Common myeloid progenitor, CD34-positive (primary cell): ENCODE data around the gene ACCSL.

Experiments used
- CTCF ChIA-PET: fragments of 350-600 bp; sonication (Branson Sonifier 250); formaldehyde crosslinking; loops from one replicate; lab custom pipeline; 2021; ENCODE audit warnings: antibody characterized with exemption; lab: Charles Lee
- POLR2A ChIA-PET: fragments of 350-600 bp; sonication (Branson Sonifier 250); formaldehyde crosslinking; loops from one replicate; lab custom pipeline; 2021; ENCODE audit warnings: antibody characterized with exemption; lab: Charles Lee
- DNase-seq, 3 donors: peaks; one replicate each; pipeline versions ENCODE4 v3.0.0 to v3.0.0-alpha.2; 2013
- H3K27ac ChIP-seq, 2 experiments: 1 replicate in 1 of 2; 2 replicates in 1 of 2; pipeline ENCODE4 v1.7.0; 2013; ENCODE audit warnings: inconsistent platforms in 2 of 2, low read length in 2 of 2, mild to moderate bottlenecking in 2 of 2, low read depth in 1 of 2, moderate library complexity in 1 of 2; ENCODE audit not compliant: severe bottlenecking in 2 of 2, insufficient read depth in 1 of 2, poor library complexity in 1 of 2
- H3K27me3 ChIP-seq, 5 experiments: replicated peaks in 2 of 5; 1 replicate in 3 of 5; 2 replicates in 2 of 5; pipeline versions ENCODE4 v1.6.1 to v1.7.0; 2013; ENCODE audit warnings: low read length in 4 of 5, mild to moderate bottlenecking in 2 of 5, moderate library complexity in 2 of 5, inconsistent platforms in 1 of 5; ENCODE audit not compliant: insufficient read depth in 5 of 5, control insufficient read depth in 4 of 5
- H3K36me3 ChIP-seq, 4 experiments: 1 replicate in 2 of 4; 2 replicates in 2 of 4; pipeline versions ENCODE4 v1.6.1 to v1.7.0; 2013; ENCODE audit warnings: low read length in 3 of 4, control low read depth in 1 of 4, mild to moderate bottlenecking in 1 of 4; ENCODE audit not compliant: control insufficient read depth in 4 of 4, insufficient read depth in 4 of 4
- H3K4me1 ChIP-seq, 4 experiments: 1 replicate in 3 of 4; 2 replicates in 1 of 4; pipeline versions ENCODE4 v1.6.1 to v1.7.1; 2013; ENCODE audit warnings: low read length in 3 of 4, mild to moderate bottlenecking in 3 of 4, control low read depth in 1 of 4, inconsistent platforms in 1 of 4, moderate library complexity in 1 of 4; ENCODE audit not compliant: control insufficient read depth in 4 of 4, insufficient read depth in 4 of 4; ENCODE audit errors: control extremely low read depth in 1 of 4
- H3K4me3 ChIP-seq, 7 experiments: 1 replicate in 4 of 7; 2 replicates in 3 of 7; pipeline versions ENCODE4 v1.5.1 to v1.7.0; 2013; ENCODE audit warnings: mild to moderate bottlenecking in 7 of 7, low read length in 6 of 7, moderate library complexity in 6 of 7, inconsistent platforms in 2 of 7, low read depth in 2 of 7, control low read depth in 1 of 7; ENCODE audit not compliant: insufficient read depth in 4 of 7, control insufficient read depth in 1 of 7; ENCODE audit errors: extremely low read depth in 1 of 7
- H3K9me3 ChIP-seq, 5 experiments: 1 replicate in 4 of 5; 2 replicates in 1 of 5; pipeline versions ENCODE4 v1.6.1 to v1.7.1; 2013; ENCODE audit warnings: low read length in 4 of 5, mild to moderate bottlenecking in 2 of 5, inconsistent platforms in 1 of 5, low read depth in 1 of 5, moderate library complexity in 1 of 5; ENCODE audit not compliant: control insufficient read depth in 4 of 5, insufficient read depth in 2 of 5; ENCODE audit errors: control extremely low read depth in 1 of 5
- WGBS: methylation state at CpG from one replicate; pipeline ENCODE4 v1.1.5; 2013; ENCODE audit not compliant: insufficient coverage; 5-methylcytosine and 5-hydroxymethylcytosine counted together

Gene ACCSL

DNA sequence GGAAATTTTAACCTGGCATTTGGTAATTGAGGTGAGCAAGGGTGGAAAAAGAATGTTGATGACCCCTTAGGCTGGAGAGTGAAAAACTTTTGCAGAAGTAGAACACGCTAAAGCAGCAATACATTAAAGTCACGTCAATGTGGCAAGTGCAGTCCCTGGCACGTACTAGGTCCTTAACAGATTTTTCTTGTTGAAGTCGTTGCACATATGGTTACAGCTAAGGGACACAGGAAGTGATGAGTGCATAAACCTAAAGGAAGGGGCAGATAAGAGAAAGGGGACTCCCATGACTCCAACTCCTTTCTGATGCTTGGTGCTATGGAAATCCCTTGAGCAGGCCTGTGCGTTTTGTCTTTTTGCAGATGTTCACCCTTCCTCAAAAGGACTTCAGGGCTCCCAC, 19.5 kb downstream of the ACCSL start:
- Histone ChIP-seq H3K4me3 (peak overlapping the region in 5 of 7 experiments; percentile 64 to 91 (median 78)), H3K27ac (peak overlapping the region in 1 of 2 experiments; percentile 95), H3K27me3 (no peaks in the 10 kb centered on the region), H3K4me1 (peaks cover 9 to 19% (median 14%) of the 10 kb centered on the region in 4 experiments), H3K9me3 (no peaks in the 10 kb centered on the region), H3K36me3 (peaks cover 2 to 23% (median 12%) of the 10 kb centered on the region in 4 experiments)
- ChIA-PET POLR2A (no interaction called here), CTCF (interaction anchor here (1.0 to 6.1 kb wide), 3 partner anchors 11 to 26 kb away, joined by 3 to 34 read pairs (median 4); partner anchors contain the start of gene EXT2)
- 48% methylated on average over 5 of the region's 5 CpGs for WGBS
- DNase-seq: peak; percentile 31 to 89 (median 78)

DNA sequence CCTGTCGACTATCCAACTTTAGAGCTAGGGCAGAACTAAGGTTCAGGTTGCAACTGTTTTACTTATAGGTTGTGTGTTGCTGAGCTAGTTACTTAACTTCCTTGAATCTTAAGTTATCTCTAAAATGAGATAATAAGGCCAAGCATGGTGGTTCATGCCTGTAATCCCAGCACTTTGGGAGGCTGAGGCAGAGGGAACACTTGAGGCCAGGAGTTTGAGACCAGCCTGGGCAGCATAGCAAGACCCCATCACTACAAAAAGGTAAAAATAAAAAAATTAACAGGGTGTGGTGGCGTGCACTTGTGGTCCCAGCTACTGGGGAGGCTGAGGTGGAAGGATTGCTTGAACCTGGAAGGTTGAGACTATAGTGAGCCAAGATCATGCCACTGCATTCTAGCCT, 20.4 kb downstream of the ACCSL start:
- peak overlapping the region in 1 of 7 experiments; percentile 1 for H3K4me3 ChIP-seq
- CTCF ChIA-PET: interaction anchor here (1.0 to 6.1 kb wide), 3 partner anchors 17 to 178 kb away, joined by 3 to 34 read pairs (median 4); partner anchors contain the start of gene EXT2
- H3K36me3 ChIP-seq: peaks cover 5 to 27% (median 13%) of the 10 kb centered on the region in 4 experiments
- H3K4me1 ChIP-seq: peaks cover 9 to 19% (median 14%) of the 10 kb centered on the region in 4 experiments
- POLR2A ChIA-PET: no interaction called here
- no peaks in the 10 kb centered on the region for H3K27me3 ChIP-seq
- 100% methylated on average over 1 of the region's 2 CpGs for WGBS
- no peaks in the 10 kb centered on the region for H3K9me3 ChIP-seq
- no peak for DNase-seq
- H3K27ac ChIP-seq: no peak overlapping the region

DNA sequence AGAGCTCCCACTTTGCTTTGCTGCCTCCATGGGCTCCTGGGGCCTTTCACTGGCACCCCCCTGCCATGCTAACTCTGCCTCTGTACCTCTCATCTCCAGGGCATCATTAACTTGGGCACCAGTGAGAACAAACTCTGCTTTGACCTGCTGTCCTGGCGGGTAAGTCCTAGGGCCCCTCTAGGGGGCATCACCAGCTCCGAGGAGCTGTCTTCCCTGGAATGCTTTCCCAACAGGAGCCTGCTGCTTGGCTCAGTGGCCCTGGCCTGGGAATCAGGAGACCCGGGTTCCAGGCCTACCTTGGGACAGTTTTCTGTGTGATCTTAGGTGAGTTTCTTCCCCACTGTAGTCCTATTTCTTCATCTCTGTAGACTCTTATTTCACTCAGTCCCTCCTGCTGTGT, 23.4 kb downstream of the ACCSL start:
- Histone ChIP-seq H3K36me3 (peaks cover 6 to 40% (median 25%) of the 10 kb centered on the region in 4 experiments), H3K4me3 (no peak overlapping the region), H3K27me3 (no peaks in the 10 kb centered on the region), H3K4me1 (peaks cover 12 to 22% (median 17%) of the 10 kb centered on the region in 4 experiments), H3K27ac (no peak overlapping the region), H3K9me3 (no peaks in the 10 kb centered on the region)
- WGBS: 100% methylated on average over 2 of the region's 3 CpGs
- no peak for DNase-seq
- CTCF ChIA-PET: interaction anchor here (1.1 to 6.1 kb wide), 4 partner anchors 16 to 181 kb away, joined by 4 to 34 read pairs (median 5); partner anchors contain the start of gene EXT2
- POLR2A ChIA-PET: no interaction called here

DNA sequence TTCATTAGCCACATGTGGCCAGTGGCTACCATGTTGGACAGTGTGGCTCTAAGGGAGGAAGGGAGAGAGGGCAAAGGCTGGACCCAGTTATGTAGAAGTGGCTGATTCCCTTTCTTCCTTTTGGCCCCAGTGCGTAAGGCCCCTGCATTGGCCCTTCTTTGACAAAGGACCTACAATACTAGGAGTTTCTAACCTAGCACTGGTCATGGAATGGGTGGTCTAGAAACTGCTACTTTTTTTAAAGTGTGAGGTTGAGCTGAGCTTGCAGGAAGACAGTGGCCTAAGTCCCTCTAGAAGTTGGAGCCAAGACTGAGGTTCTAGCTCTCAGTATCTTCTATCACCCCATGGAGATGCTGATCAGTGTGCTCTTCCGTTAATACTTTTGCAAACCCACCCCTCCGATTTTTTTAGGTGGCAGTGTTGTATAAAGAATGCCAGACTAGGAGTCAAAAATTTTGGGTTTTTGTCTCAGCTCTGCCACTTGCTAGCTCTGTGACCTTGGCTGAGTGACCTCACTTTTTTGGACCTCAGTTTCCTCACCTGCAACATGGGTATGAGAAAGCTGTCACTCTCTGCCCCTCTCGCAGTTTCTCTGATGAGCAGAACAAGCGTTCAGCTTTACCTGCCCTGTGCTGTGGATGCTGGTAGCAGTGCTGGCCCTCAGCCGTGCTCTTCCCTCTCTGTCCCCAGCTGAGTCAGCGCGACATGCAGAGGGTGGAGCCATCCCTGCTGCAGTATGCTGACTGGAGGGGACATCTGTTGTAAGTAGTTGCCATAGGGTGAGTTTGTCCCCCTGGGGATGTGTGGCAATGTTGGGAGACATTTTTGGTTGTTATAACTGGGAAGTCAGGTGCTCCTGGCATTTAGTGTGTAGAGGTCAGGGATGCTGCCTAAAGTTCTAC, 25.2 kb downstream of the ACCSL start:
- peak in 1 of 3 donors; percentile 24 for DNase-seq
- Histone ChIP-seq H3K4me3 (no peak overlapping the region), H3K27me3 (no peaks in the 10 kb centered on the region), H3K27ac (peak overlapping the region in 1 of 2 experiments; percentile 16), H3K4me1 (peaks cover 5 to 7% (median 6%) of the 10 kb centered on the region in 4 experiments), H3K9me3 (no peaks in the 10 kb centered on the region), H3K36me3 (peaks cover 8 to 56% (median 30%) of the 10 kb centered on the region in 4 experiments)
- CTCF ChIA-PET: interaction anchor here (0.8 to 1.6 kb wide), 6 partner anchors 12 to 183 kb away, joined by 3 to 6 read pairs (median 3); no protein-coding TSS in a partner anchor
- POLR2A ChIA-PET: no interaction called here
- 100% methylated on average over 4 of the region's 8 CpGs for WGBS

DNA sequence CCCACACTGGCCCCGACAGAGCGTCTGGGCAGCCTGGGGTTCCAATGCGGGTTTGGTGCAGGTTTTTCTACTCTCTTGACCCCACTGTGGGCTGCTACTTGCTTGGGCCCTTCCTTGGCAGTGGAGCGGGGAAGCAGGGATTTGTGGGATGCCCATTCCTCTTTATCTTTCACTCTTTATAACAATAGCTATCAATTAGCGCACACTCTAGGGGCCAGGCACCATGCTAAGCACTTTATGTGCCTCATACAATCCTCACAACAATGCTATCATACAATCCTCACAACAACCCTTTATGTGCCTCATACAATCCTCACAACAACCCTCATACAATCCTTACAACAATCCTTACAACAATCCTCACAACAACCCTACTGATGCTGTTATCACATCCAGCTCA, 31.0 kb downstream of the ACCSL start:
- ChIA-PET POLR2A (no interaction called here), CTCF (interaction anchor here (1.5 to 2.4 kb wide), 2 partner anchors 12 to 15 kb away, joined by 4 to 14 read pairs; partner anchors contain the start of gene ACCS)
- Histone ChIP-seq H3K36me3 (peaks cover 10 to 57% (median 43%) of the 10 kb centered on the region in 4 experiments), H3K4me3 (no peak overlapping the region), H3K9me3 (no peaks in the 10 kb centered on the region), H3K4me1 (peaks cover 5 to 7% (median 6%) of the 10 kb centered on the region in 4 experiments), H3K27me3 (no peaks in the 10 kb centered on the region), H3K27ac (no peak overlapping the region)
- no peak for DNase-seq
- WGBS: 98% methylated on average over 5 of the region's 5 CpGs

DNA sequence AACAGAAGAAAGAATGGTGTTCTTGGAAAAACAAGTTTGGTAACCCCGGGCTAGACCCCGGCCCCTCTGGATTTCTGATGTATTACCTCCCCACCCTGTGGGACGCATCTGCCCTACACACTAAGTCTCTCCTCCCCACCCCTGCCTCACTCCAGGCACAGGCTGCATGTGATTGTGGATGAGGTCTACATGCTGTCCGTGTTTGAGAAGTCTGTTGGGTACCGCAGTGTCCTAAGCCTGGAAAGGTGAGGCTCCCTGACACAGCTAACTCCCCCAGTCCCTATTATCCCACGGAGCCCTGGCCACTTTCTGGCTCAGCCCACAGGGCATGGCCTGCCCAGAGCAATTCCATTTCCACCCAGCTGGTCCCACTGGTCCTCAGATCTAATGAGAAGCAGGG, 31.6 kb downstream of the ACCSL start:
- ChIA-PET POLR2A (no interaction called here), CTCF (interaction anchor here (1.5 to 2.4 kb wide), 2 partner anchors 13 to 15 kb away, joined by 4 to 14 read pairs; partner anchors contain the start of gene ACCS)
- Histone ChIP-seq H3K4me3 (no peak overlapping the region), H3K27ac (no peak overlapping the region), H3K4me1 (peaks cover 3 to 7% (median 6%) of the 10 kb centered on the region in 4 experiments), H3K27me3 (no peaks in the 10 kb centered on the region), H3K36me3 (peaks cover 10 to 61% (median 46%) of the 10 kb centered on the region in 4 experiments), H3K9me3 (no peaks in the 10 kb centered on the region)
- WGBS: 100% methylated on average over 2 of the region's 6 CpGs
- no peak for DNase-seq
